Skin epidermis (tissue), 12 donors: Measurements from ENCODE around the gene METTL22.

Source experiments
- H3K27ac ChIP-seq, 21 experiments: fragments of 200-600 bp; sonication (generic) in 11 of 21; one replicate each; pipeline ENCODE4 v1.5.0; 2020; ENCODE audit warnings: mild to moderate bottlenecking in 3 of 21, inconsistent platforms in 2 of 21, moderate library complexity in 2 of 21
- H3K4me3 ChIP-seq, 7 experiments: fragments of 200-600 bp; sonication (generic) in 2 of 7; one replicate each; pipeline ENCODE4 v1.5.0; 2020; ENCODE audit warnings: inconsistent platforms in 2 of 7, mild to moderate bottlenecking in 2 of 7, moderate library complexity in 1 of 7

METTL22 gene, protein sequence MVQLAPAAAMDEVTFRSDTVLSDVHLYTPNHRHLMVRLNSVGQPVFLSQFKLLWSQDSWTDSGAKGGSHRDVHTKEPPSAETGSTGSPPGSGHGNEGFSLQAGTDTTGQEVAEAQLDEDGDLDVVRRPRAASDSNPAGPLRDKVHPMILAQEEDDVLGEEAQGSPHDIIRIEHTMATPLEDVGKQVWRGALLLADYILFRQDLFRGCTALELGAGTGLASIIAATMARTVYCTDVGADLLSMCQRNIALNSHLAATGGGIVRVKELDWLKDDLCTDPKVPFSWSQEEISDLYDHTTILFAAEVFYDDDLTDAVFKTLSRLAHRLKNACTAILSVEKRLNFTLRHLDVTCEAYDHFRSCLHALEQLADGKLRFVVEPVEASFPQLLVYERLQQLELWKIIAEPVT

DNA sequence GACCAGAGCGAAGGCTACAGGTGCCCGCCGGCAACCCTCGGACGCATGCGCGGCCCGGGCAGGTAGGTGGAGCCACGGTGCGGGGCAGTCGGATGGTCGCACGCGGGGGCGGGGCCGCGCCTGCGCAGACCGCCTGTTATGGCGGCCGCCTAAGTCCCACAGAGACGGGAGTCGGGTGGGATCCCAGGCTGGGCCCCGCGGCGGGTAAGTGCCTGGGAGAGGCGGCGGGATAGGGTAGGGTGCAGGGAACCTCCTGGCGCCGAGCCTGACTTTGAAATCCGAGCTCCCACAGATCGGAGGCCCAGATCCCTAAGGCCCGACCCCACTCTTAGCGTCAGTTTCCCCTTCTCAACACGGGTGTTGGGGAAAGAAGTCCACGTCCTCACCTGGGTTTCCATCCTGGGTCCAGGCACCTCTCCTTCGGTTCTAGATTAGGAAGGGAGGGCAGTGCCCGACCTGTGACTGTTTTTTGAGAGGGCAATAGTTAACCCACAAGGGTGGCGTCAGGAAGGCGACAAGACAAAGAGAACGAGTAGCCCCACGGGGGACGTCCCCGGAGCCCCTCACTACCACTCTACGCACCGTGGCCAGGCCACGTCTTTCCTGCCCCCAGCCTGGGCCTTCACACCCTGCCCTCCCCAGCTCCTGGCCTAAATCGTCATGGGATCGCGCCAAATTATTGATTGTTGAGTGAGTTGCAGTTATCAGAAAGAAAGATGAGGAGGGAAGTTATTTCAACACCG lies at the start of gene METTL22:
Gene METTL22, plus strand, starts transcription at position 127 of the 743 bp plus-strand sequence. CDS start 3,968 bp downstream, outside the sequence.
- peak within 1 kb of the TSS; percentile 56 to 88 (median 73) for H3K4me3 ChIP-seq
- peak within 1 kb of the TSS; percentile 59 to 98 (median 90) for H3K27ac ChIP-seq

DNA sequence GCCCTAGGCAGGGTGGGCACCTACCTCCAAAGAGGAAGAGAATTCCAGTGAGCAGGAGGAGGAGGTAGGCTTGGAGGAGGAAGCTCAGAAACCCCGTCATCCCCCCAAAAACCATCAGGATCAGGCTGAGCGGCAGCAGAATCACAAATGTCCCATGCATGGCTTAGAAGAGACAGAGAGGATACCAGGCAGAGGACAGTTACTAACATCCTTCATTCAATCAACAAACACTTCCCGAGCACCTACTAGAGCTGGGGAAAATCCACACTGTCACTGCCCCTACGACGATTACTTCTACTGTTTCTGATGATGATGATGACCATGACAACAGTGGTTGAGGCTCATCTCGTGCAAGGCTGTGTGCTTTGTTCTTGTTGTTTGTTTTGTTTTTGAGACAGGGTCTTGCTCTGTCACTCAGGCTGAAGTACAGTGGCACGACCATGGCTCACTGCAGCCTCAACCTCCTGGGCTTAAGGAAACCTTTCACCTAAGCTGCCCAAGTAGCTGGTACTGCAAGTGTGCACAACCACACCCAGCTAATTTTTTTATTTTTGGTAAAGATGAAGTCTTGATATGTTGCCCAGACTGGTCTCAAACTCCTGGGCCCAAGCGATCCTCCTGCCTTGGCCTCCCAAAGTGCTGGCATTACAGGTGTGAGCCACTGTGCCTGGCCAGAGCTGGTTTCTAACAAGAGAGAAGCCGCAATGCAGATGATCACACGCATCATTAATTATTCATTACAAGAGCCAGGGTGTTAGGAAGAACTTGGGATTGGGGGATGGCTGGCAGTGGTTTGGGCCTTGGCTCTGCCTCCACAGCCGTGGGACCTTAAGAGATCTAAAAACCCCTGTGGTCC lies 49.2 kb upstream of the METTL22 start:
- no peak overlapping the region for H3K27ac ChIP-seq
- H3K4me3 ChIP-seq = no peak overlapping the region

DNA sequence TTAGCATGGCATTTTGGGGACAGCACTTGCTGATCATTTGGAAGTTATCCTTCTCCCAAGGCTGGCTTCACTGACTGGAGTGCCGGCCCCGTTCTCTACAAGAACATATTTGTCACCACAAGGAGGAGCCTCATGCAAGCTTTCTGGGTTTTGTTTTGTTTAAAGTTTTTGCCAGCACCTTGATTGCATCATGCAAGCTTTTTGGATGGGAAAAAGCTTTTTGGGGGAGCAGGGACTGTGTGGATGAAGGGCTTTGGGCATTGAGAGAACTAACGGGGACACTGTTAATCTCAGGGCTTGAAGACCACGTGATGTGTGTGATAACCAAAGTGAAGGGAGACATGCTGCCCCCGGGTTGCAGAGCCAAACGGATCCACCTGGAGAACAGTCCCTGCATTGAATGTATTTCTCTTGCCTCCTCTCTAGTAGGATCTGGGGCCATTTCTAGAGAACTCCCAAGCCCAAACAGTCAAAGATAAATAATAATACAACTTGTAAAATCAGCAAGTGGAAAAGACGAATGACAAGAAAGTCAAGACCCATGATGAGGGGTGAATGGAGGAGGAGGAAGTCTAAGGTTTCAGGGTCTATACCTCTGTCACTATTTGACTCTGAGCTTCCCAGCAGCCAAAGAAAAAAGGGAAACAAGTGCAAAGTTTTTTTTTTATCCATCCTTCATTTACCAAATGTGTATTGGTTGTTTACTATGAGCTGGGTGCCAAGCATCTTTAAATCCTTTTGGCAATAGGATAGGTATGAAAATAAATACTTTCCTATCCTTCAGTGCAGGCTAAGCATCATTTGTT lies 48.4 kb upstream of the METTL22 start:
- no peak overlapping the region for H3K27ac ChIP-seq

DNA sequence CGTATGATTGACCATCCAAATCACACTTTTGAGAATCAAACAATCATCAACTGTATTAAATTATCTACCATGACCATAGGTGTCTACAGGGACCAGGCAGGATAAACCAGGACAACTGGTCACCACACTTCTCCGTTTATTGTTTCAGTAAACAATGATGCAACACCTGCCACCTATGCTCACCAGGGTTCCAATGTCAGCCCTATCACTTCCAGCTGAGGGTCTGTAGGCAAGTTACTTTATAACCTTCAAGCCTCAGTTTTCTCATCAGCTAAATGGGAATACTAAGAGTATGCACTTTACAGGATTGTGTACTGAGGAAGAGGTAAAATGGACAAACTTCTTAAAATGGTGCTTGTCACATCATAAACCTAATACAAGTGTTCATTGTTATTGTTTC lies 46.1 kb upstream of the METTL22 start:
- no peak overlapping the region for H3K27ac ChIP-seq
- H3K4me3 ChIP-seq = no peak overlapping the region

More for the DNA sequence above, 48.4 kb upstream of the METTL22 start:
- H3K4me3 ChIP-seq = no peak overlapping the region

DNA sequence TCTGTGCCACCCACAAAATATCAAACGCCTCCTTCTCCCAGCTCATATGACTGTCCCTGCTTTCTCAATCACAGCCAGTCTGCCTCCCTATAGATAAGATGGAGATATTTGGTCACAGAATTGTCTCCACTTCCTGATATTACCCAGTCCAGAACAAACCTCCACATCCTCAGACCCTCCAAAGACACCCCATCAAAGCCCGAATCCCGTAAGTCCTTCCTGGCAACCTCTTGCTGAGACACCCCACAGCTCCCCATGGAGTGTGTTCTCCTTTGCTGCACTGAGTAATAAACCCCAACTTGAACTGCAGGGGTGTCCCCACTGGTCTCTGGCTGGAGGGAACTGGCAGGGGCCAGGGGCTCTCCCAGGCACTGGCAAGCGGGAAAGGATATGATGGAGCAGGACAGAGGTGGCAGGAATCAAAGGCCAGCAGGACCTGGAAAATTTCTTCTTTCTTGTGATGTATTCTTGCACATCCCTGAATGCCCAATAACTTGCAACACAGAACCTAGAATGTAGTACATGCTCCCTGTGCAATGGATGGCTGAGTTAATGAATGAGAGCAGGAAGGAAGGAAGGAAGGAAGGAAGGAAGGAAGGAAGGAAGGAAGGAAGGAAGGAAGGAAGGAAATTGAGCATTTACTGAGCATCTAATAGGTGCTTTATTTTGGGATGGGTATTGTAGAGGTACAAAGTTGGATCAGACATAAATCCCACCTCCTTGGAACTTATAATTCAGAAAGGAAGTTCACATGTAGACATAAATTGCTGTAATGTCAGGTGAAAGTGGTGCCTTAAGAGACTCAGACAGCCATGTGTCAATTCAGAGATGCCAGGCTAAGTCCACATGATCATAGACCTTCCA lies 45.1 kb upstream of the METTL22 start:
- Histone ChIP-seq H3K4me3 (no peak overlapping the region), H3K27ac (no peak overlapping the region)

DNA sequence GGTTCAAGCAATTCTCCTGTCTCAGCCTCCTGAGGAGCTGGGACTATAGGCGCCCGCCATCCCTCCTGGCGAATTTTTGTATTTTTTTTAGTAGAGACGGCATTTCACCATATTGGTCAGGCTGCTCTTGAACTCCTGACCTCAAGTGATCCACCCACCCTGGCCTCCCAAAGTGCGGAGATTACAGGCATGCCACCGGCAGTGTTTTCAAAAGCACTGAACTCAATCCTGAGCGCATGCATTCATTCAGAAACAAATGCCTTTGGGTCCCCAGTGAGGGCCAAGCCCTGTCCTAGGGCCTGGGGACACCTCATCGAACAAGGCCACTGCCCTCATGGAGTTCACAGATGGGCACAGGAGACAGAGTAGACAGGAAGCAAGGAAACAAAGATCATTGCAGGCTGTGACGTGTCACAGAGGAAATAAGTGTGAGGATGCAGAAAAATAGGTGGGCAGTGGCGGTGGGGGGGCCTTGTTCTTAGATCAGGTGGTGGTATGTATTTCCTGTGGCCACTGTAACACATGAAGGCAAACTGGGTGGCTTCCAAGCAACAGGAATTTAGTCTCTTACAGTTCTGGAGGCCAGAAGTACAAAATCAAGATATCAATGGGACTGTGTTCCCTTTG lies 43.7 kb upstream of the METTL22 start:
- Histone ChIP-seq H3K4me3 (no peak overlapping the region), H3K27ac (no peak overlapping the region)

DNA sequence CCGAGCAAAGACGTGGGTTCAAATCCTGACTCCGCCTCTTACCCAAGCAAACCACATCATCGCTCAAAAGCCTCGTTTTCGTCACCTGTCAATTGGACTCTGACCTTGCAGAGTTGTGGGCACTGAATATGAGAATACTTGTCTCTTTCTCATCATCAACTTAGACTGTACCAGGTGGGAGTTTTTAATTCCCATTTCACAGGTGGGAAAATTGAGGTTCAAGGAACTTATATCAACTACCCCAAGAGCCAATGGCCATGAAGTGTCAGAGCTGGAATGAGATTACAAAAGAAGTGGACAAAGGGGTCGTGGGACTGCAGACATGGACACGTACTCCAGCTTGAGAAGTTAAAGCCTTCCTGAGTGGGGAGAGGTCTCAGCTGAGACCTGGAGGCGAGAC lies 41.9 kb upstream of the METTL22 start:
- no peak overlapping the region for H3K4me3 ChIP-seq
- H3K27ac ChIP-seq = no peak overlapping the region

DNA sequence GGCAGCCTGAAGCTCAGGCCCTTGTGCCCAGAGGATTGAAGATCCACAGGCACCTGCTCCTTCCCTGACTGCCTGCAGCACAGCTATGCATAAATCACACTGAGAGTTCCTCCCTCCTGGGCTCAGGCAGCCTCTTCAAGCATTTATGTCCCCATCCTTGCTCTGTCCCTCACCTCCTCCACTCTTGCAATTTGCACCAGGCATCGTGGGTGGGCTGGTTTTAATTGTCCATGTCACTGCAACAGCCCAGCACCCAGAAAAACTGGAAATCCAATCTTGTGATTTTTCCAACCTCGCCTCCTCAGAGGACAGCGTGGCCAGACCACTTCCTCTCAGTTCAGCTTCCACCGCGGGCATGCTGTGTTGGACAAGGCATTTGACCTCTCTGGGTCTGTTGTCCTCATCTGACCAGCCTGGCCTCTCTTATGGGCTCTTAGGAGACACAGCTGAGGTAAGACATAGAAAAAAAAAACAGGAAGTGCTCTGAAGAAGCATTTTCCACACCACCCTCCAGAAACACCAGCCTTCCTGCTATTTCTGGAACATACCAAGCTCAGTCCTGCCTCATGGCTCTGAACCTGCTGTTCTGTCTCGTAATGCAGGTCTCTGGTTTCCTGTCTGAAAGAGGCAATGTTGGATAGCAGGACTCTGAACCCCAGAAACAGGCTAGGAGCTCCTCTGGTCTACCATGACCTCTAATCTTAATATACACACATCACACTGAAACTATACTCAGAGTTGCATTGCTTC lies 39.5 kb upstream of the METTL22 start:
- H3K4me3 ChIP-seq = no peak overlapping the region
- H3K27ac ChIP-seq = no peak overlapping the region

DNA sequence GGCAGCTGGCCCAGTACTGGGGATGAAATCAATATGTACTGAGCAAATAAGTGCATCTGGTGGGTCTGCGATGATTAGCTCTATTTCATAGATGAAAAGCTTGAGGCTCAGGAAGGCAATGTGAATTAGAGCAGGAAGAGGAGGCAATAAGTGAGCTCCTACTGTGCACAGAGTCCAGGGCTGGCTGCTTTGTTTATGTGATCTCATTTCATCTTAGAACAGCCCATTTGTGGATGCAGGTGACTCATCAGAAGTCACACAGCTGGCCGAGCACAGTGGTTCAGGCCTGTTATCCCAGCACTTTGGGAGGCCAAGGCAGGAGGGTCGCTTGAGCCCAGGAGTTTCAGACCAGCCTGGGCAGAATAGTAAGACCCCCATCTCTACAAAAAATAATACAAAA lies 38.3 kb upstream of the METTL22 start:
- H3K4me3 ChIP-seq = no peak overlapping the region
- no peak overlapping the region for H3K27ac ChIP-seq

DNA sequence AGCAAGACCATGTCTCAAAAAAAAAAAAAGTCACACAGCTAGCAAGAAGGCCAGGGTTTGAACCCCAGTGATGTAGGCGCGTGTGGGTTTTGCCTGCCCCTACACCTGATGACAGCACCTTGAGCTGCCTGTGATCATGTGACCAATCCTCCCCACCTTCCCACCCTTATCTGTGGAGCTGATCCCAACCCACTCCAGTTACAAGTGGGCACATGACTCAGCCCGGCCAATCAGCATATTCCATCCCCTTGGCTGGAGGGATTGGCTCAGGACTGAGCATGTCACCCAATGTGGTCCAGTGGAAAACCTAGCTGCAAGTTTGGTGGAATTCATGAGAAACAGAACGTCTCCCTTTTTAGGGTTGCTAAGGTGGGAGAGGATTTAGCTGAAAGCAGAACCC lies 37.8 kb upstream of the METTL22 start:
- Histone ChIP-seq H3K27ac (no peak overlapping the region), H3K4me3 (no peak overlapping the region)

DNA sequence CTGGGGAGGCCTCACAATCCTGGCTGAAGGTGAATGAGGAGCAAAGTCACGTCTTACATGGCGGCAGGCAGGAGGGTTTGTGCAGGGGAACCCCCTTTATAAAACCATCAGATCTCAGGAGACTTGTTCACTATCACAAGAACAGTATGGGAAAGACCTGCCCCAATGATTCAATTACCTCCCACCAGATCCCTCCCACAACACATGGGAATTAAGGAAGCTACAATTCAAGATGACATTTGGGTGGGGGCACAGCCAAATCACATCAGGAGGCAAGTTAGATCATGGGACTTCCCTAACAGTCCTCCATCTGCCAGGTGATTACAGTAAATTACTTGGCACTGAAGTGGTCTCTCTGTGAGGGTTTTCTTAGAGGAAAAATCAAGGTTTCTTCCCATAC lies 36.5 kb upstream of the METTL22 start:
- no peak overlapping the region for H3K27ac ChIP-seq
- no peak overlapping the region for H3K4me3 ChIP-seq

DNA sequence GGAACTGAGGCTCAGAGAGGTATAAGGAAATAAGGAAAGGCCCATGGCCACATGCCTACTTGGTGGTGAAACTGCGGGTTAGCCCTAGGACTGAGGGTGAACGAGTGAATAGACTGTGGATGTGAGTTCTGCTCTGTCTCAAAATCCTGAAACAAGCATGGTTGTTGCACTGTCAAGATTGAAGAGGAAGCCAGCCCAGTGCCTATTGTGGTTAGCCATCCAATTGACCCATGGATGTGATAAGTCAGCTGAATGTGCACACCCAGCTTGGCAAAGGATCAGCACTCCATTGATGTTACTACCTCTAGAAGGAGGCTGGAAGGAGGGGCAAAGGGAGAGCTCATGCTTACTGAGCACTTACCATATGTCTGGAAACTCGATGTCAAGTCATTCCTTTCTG lies 35.6 kb upstream of the METTL22 start:
- Histone ChIP-seq H3K27ac (no peak overlapping the region), H3K4me3 (no peak overlapping the region)

DNA sequence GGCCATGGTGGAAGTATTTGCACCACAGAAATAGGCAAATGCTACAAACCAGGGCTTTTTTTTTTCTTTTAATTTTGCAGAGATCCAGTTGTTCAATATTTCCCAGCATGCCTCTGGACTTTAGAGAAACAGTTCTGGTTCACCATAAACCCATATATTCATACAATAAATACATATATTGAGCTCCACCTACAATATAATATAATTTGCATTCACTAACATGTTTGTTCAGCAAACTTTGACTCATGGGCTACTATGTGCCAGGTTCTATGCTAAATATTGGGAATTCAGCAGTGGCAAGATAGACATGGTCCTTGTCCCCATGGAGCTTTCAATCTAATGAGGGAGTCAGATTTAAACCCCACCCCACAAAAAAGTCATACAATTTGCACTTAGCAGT lies 34.4 kb upstream of the METTL22 start:
- Histone ChIP-seq H3K27ac (no peak overlapping the region), H3K4me3 (no peak overlapping the region)

DNA sequence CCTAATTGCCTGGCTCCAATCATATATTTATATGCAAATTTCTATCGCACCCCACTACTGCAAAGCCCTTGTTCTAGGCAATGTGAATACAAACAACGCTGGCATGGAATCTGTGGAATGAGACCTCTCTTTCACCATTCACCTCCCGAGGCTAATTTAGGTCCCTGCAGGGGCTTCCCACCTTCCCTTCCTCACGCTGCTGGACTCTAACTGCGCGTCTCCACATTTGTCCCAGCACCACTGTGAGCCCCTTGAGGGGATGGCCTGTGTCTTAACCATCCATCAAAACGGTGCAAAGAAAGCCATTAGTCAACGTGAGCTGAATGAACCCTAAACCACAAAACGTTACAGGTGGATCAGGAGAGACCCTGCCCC lies 32.8 kb upstream of the METTL22 start:
- H3K4me3 ChIP-seq = no peak overlapping the region
- no peak overlapping the region for H3K27ac ChIP-seq

DNA sequence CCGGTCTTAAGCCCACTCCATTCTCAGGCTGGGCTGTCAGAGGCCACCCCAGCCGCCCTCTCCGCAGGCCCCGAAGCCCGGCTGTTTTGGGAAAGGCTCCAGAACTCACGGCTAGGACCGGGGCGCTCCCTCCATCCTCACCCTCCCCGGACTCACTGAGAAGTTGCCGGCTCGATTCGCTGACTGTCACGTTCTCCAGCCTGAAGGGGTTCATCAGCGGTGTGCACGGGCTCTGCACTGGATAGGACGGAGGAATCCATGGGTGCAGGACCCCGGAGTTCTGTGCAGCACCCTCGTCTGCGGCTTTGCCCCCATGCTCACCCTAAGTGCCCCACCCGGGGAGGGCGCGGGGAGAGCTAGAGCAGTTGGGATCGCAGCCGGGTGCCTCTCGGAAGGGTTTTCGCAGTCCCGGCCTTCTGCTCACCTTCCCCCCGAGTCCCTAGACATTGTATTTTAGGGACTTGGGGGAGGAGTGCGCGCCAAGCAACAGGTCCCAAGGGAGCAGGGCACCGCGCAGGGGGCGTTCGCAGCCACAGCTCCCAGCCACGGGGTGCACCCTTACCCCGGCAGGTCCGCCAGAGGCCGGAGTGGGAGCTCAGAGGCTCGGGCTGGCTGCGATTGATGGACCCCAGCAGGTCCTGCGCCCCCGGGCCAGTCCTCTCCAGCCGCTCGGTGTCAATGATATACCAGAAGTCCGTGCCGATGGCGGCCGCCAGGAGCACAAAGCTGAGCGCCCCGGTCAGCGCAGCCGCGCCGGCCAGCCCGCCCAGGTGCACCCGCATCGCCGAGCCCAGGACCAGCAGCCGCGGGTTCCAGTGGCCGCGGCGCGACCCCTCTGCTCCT lies 32.2 kb upstream of the METTL22 start:
- Histone ChIP-seq H3K4me3 (no peak overlapping the region), H3K27ac (no peak overlapping the region)

DNA sequence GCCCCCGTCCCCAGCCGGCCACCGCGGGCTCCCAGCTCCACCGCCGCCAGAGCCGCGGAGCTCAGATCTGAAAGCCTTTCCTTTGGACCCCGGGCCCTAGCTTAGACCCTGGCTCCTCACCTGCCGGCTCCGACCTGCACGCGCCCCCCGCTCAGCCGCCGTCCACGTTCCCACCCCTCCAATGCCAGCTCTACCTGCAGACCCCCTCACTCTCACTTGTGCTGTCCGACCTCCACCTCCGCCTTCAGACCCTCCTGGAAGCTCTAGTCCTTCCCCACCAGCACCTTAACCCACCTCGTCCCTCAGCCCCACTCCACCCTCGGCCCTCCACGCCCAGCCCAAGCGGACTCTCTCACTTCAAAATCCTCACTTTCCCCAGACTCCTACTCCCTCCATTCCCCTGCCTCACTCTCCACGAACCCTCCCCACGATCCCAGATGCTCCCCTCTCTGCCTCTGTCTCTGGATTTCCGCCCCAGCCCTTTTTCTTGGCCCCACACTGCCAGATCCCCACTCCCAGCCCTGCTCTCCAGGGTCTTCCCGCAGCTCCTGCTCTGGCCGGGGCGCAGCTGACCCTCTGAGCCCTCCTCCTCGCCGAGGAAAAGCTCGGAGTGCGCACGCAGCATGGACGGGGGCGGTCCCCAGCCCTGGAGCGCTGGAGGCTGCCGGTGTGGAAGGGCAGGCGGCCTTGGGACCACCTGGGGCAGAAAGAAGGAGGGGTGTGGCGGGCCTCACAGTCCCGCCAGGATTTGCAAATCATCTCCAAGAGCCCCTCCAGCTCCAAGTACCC lies 31.4 kb upstream of the METTL22 start, which contains the start of gene TMEM114:
Gene TMEM114, minus strand, starts transcription at position 612 of the 789 bp plus-strand sequence. CDS start 673 bp downstream, outside the sequence.
- H3K27ac ChIP-seq = no peak within 1 kb of the TSS
- no peak within 1 kb of the TSS for H3K4me3 ChIP-seq
